Prostate gland (tissue), 2 donors: ENCODE data around the gene ABCB11. TPM values are rescaled to one million over a fixed set of nuclear protein-coding genes. Genes with fewer than 3 reads are reported as not detected.

Experiments used
- DNase-seq: peaks from one replicate; pipeline ENCODE4 v3.0.0-alpha.2; 2019; ENCODE audit warnings: low spot score
- H3K27ac ChIP-seq, 2 donors: fragments of 200-600 bp; sonication (generic); 2 replicates each; pipeline ENCODE4 v1.5.1; 2017 to 2019
- H3K27me3 ChIP-seq: fragments of 200-600 bp; sonication (generic); replicated peaks from 2 replicates; pipeline ENCODE4 v1.5.1; 2019; ENCODE audit not compliant: insufficient read depth
- H3K36me3 ChIP-seq, 2 donors: fragments of 200-600 bp; sonication (generic); 1 replicate in 1 of 2; 2 replicates in 1 of 2; pipeline versions ENCODE4 v1.5.1 to v1.8.1; 2017 to 2019
- H3K4me1 ChIP-seq: fragments of 200-600 bp; sonication (generic); replicated peaks from 2 replicates; pipeline ENCODE4 v1.5.1; 2019
- H3K4me3 ChIP-seq, 2 donors: fragments of 200-600 bp; sonication (generic); 2 replicates each; pipeline ENCODE4 v1.5.1; 2017 to 2019
- H3K9me3 ChIP-seq: fragments of 200-600 bp; sonication (generic); 2 replicates; pipeline ENCODE4 v1.5.1; 2017
- POLR2A ChIP-seq: fragments of 450-650 bp; IDR thresholded peaks from one replicate; pipeline ENCODE4 v1.6.1; 2016; ENCODE audit warnings: antibody characterized with exemption, mild to moderate bottlenecking
- POLR2AphosphoS5 ChIP-seq: sonication (generic); formaldehyde crosslinking; IDR thresholded peaks from one replicate; pipeline ENCODE4 v1.6.1; 2017; ENCODE audit warnings: antibody characterized with exemption
- WGBS: methylation state at CpG from one replicate; pipeline ENCODE4 v1.1.5; 2018; 5-methylcytosine and 5-hydroxymethylcytosine counted together
- intact Hi-C: fragments of 100-400 bp; cut with DNase I; formaldehyde crosslinking; loops from one replicate; pipeline ENCODE4 v1.14.2; 2022
- total RNA-seq, 2 donors: library from RNA; depleted of rRNA; stranded (reverse); fragments of >200 nt; gene quantifications; one replicate each; pipeline ENCODE4 v1.1.0, GENCODE V29; 2016
- TF ChIP-seq, protein P1 (sequence below), 4 experiments: fragments of 200-600 bp in 2 of 4; fragments of 450-650 bp in 2 of 4; sonication (generic) in 2 of 4; IDR thresholded peaks; 1 replicate in 3 of 4; 2 replicates in 1 of 4; pipeline ENCODE4 v1.5.1; 2016 to 2019; ENCODE audit warnings: antibody characterized with exemption in 4 of 4, mild to moderate bottlenecking in 2 of 4, moderate library complexity in 2 of 4

Gene ABCB11
- total RNA-seq, 2 donors from 2014 or later, result 1.2 TPM; not detected in 1

GRCh38 chr2:169041594-169041993 lies 10.5 kb upstream of the ABCB11 start:
- intact Hi-C loops, result no loop called here

DNA sequence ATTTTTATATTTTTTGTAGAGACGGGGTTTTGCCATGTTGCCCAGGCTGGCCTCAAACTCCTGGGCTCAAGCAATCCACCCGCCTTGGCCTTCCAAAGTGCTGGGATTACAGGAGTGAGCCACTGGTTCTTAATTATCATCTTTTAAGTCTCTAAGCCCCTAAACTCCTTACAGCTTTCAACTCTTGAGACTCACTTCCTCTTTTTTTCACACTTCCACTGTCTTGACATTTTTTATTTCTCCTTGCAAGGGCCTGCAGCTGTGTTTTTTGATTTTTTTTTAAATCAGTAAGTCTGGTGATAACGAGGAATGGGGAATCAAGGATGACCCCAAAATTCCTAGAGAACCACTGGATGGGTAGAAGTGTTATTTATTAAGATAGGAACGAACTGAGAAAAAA lies 8.6 kb upstream of the ABCB11 start:
- intact Hi-C loops, result no loop called here
- DNase-seq, result no peak
- Histone ChIP-seq H3K4me3 (no peak overlapping the region), H3K27ac (no peak overlapping the region), H3K4me1 (no peaks in the 10 kb centered on the region), H3K27me3 (no peaks in the 10 kb centered on the region), H3K9me3 (no peaks in the 10 kb centered on the region), H3K36me3 (no peaks in the 10 kb centered on the region)
- WGBS, result 89% methylated on average over 4 of the region's 4 CpGs
- TF ChIP-seq, protein P1, sequence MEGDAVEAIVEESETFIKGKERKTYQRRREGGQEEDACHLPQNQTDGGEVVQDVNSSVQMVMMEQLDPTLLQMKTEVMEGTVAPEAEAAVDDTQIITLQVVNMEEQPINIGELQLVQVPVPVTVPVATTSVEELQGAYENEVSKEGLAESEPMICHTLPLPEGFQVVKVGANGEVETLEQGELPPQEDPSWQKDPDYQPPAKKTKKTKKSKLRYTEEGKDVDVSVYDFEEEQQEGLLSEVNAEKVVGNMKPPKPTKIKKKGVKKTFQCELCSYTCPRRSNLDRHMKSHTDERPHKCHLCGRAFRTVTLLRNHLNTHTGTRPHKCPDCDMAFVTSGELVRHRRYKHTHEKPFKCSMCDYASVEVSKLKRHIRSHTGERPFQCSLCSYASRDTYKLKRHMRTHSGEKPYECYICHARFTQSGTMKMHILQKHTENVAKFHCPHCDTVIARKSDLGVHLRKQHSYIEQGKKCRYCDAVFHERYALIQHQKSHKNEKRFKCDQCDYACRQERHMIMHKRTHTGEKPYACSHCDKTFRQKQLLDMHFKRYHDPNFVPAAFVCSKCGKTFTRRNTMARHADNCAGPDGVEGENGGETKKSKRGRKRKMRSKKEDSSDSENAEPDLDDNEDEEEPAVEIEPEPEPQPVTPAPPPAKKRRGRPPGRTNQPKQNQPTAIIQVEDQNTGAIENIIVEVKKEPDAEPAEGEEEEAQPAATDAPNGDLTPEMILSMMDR (IDR thresholded peaks at IDR 0.05), result no peak
- TF ChIP-seq POLR2A, result no peak
- no peak for TF ChIP-seq POLR2AphosphoS5

More at GRCh38 chr2:169041594-169041993, 10.5 kb upstream of the ABCB11 start:
- DNase-seq, result no peak
- H3K27me3 ChIP-seq, result no peaks in the 10 kb centered on the region
- H3K27ac ChIP-seq, result no peak overlapping the region
- H3K36me3 ChIP-seq, result no peaks in the 10 kb centered on the region
- TF ChIP-seq POLR2AphosphoS5 (no peak), POLR2A (no peak)
- TF ChIP-seq, protein P1 (IDR thresholded peaks at IDR 0.05), result no peak
- 19% methylated on average over 1 of the region's 1 CpG for WGBS
- no peaks in the 10 kb centered on the region for H3K4me1 ChIP-seq
- no peaks in the 10 kb centered on the region for H3K9me3 ChIP-seq
- H3K4me3 ChIP-seq, result no peak overlapping the region

DNA sequence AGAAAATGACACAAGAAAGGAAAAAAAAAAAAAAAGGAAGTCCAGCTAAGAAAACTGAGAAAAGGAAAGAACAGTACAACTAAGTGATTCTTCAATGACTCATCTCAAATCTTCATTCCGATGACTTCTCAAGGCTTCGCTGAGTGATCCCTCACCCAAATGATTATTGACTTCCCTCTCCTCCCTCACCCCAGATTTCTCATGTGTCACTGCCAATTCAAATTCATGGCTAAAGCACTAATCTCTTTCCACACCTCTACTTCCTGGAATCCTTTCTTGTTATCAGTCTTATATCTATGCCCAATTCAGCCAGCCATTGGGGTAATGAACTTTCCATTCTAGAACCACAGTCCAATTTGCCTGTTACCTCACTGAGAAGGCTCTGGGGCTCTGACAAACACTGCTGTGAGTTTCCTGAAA lies 7.2 kb upstream of the ABCB11 start:
- intact Hi-C loops, result no loop called here

DNA sequence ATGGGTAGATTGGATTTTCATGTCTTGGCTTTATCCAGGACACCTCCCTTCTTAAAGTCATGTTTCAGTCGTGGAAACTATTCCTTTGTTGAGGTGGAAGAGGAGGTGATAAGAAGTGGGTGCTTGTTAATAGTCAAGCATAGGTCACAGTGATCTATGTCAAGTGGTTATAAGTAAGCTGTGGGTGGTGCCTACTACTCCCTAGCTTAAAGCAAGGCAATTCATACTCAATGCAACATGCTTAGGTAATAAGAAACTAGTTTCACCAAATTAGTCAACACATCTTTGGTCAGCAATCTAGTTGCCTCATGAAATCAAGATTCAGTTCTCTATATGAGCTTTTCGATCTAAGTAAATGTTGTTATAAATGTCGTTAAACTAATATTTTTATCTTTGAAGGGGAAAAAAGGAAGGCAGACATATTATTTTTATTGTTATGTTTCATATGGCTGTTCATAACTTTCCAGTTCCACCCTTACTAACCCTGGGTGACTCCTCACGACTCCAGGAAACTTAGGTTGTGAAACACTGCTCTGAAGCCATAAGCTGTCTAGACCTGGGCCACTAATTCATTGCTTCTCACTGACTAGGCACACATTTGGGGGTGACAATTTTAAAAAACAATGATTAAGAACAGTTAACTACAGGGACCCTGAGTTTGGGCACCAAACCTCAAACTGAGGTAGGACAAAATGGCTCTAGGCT lies 5.8 kb upstream of the ABCB11 start:
- H3K36me3 ChIP-seq, result no peaks in the 10 kb centered on the region
- intact Hi-C loops, result no loop called here
- no peak overlapping the region for H3K4me3 ChIP-seq
- H3K27me3 ChIP-seq, result no peaks in the 10 kb centered on the region
- H3K4me1 ChIP-seq, result no peaks in the 10 kb centered on the region
- TF ChIP-seq POLR2AphosphoS5 (no peak), POLR2A (no peak)
- TF ChIP-seq, protein P1 (IDR thresholded peaks at IDR 0.05), result no peak
- H3K27ac ChIP-seq, result no peak overlapping the region
- H3K9me3 ChIP-seq, result no peaks in the 10 kb centered on the region
- 67% methylated on average over 4 of the region's 4 CpGs for WGBS
- no peak for DNase-seq

More for the DNA sequence above, 7.2 kb upstream of the ABCB11 start:
- TF ChIP-seq, protein P1 (IDR thresholded peaks at IDR 0.05), result no peak
- TF ChIP-seq POLR2A (no peak), POLR2AphosphoS5 (no peak)
- WGBS, result 74% methylated on average over 2 of the region's 2 CpGs
- Histone ChIP-seq H3K27me3 (no peaks in the 10 kb centered on the region), H3K27ac (no peak overlapping the region), H3K36me3 (no peaks in the 10 kb centered on the region), H3K4me3 (no peak overlapping the region), H3K9me3 (no peaks in the 10 kb centered on the region), H3K4me1 (no peaks in the 10 kb centered on the region)
- DNase-seq, result no peak

DNA sequence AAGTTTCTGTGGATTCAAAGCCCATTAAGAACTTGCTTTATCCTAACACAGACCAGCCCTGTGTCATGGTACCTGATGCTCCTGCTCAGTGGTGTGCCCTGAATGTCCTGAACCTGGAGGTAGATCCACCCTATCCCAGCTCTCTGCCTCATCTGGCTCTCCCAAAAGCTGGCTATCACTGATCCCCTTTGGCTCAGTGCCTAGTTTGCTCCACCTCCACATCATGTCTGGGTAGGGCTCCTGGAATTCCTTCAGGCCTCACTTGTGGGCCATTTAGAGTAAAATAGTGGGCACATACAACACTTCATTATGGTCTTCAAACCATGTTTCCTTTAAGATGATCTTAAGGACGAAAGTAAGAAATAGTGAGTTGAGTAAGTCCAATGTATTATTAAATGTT lies 4.8 kb upstream of the ABCB11 start:
- DNase-seq, result no peak
- 89% methylated on average over 1 of the region's 1 CpG for WGBS
- Histone ChIP-seq H3K27me3 (no peaks in the 10 kb centered on the region), H3K27ac (no peak overlapping the region), H3K4me3 (no peak overlapping the region), H3K9me3 (no peaks in the 10 kb centered on the region), H3K4me1 (no peaks in the 10 kb centered on the region), H3K36me3 (no peaks in the 10 kb centered on the region)
- intact Hi-C loops, result no loop called here
- TF ChIP-seq POLR2A, result no peak
